Measurements from ENCODE around the gene ZNF100. TPM values are rescaled to one million over a fixed set of nuclear protein-coding genes. Genes with fewer than 3 reads are reported as not detected.

ZNF100 gene
- polyA plus RNA-seq (2012; ENCODE audit: insufficient read length, low read depth) = 1.4 TPM

DNA sequence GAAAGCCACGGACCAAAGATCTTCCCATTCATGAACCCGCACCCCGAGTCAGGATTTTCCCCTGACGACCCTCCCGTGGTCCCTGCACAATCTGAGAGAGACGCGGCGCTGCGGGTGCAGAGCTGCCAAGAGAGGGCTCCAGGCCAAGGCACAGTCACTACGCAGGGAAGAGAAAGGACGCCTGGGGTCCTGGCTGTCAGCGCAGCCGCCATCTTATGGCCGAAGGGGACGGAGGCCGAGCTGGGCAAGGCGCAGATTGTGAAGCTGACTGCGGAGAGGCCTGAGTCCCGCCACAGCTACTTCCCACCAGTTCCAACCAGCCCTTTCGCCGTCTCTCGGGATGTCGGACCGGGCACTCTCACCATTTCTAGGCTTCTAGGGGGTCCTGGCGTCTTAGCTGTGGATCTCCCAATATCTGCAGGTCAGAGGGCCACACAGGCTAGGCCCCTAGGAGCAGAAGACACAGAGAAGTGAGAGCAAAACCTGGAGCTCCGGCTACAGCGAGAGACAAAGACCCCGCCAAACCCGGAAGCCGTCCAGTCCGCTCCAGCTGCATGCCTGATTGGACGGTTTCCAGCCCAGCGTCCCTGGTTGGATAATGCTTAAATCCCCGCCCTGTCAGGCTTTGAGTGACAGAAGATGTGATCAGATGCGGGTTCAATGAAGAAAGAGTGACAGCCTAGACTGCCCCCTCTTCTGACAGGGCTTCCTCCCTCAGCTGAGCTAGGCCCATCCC lies at the start of gene ZNF100:
Gene ZNF100 (minus strand): TSS at position 515 of the 736 bp plus-strand sequence. CDS start 150 bp downstream, at position 365.
- TF ChIP-seq SIN3A (IDR thresholded peaks at IDR 0.05; ENCODE audit: borderline replicate concordance, insufficient read depth, low read length) (peak; percentile 58; the same call in 1 of the 2 replicates), POLR2AphosphoS5 (IDR thresholded peaks at IDR 0.05; ENCODE audit: low read depth, low read length) (peak; percentile 94), FOXP2 (optimal IDR thresholded peaks at IDR 0.05; ENCODE audit: borderline replicate concordance, extremely low read depth, extremely low read length, insufficient read depth) (no peak), TAF1 (IDR thresholded peaks at IDR 0.05; ENCODE audit: borderline replicate concordance, insufficient read depth, low read length) (peak; percentile 92)
- TF ChIP-seq, protein P1, sequence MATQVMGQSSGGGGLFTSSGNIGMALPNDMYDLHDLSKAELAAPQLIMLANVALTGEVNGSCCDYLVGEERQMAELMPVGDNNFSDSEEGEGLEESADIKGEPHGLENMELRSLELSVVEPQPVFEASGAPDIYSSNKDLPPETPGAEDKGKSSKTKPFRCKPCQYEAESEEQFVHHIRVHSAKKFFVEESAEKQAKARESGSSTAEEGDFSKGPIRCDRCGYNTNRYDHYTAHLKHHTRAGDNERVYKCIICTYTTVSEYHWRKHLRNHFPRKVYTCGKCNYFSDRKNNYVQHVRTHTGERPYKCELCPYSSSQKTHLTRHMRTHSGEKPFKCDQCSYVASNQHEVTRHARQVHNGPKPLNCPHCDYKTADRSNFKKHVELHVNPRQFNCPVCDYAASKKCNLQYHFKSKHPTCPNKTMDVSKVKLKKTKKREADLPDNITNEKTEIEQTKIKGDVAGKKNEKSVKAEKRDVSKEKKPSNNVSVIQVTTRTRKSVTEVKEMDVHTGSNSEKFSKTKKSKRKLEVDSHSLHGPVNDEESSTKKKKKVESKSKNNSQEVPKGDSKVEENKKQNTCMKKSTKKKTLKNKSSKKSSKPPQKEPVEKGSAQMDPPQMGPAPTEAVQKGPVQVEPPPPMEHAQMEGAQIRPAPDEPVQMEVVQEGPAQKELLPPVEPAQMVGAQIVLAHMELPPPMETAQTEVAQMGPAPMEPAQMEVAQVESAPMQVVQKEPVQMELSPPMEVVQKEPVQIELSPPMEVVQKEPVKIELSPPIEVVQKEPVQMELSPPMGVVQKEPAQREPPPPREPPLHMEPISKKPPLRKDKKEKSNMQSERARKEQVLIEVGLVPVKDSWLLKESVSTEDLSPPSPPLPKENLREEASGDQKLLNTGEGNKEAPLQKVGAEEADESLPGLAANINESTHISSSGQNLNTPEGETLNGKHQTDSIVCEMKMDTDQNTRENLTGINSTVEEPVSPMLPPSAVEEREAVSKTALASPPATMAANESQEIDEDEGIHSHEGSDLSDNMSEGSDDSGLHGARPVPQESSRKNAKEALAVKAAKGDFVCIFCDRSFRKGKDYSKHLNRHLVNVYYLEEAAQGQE (IDR thresholded peaks at IDR 0.05; ENCODE audit: insufficient read depth in 1 of 2, low read depth in 2 of 2, low read length in 2 of 2) = peak in 1 of 2 experiments; percentile 16; a peak in 1 of 4 replicates

DNA sequence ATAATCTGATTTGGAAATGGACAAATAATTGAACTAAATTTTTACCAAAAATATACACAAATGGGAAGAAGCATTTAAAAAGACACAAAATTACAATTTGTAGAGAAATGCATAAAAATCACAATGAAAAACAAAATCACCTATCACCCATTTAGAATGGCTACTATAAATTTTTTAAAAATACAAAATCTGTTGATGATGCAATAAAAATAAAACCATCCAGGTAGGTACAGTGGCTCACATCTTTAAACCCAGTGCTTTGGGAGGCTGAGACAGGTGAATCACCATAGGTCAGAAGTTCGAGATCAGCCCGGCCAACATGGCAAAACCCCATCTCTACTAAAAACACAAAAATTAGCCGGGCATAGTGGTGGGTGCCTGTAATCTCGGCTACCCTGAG lies 45.1 kb upstream of the ZNF100 start:
- TF ChIP-seq, protein P1 (IDR thresholded peaks at IDR 0.05; ENCODE audit: insufficient read depth in 1 of 2, low read depth in 2 of 2, low read length in 2 of 2) = no peak
- TF ChIP-seq SIN3A (IDR thresholded peaks at IDR 0.05; ENCODE audit: borderline replicate concordance, insufficient read depth, low read length) = no peak
- TF ChIP-seq FOXP2 (optimal IDR thresholded peaks at IDR 0.05; ENCODE audit: borderline replicate concordance, extremely low read depth, extremely low read length, insufficient read depth) = no peak
- no peak for TF ChIP-seq TAF1 (IDR thresholded peaks at IDR 0.05; ENCODE audit: borderline replicate concordance, insufficient read depth, low read length)
- no peak for TF ChIP-seq POLR2AphosphoS5 (IDR thresholded peaks at IDR 0.05; ENCODE audit: low read depth, low read length)

DNA sequence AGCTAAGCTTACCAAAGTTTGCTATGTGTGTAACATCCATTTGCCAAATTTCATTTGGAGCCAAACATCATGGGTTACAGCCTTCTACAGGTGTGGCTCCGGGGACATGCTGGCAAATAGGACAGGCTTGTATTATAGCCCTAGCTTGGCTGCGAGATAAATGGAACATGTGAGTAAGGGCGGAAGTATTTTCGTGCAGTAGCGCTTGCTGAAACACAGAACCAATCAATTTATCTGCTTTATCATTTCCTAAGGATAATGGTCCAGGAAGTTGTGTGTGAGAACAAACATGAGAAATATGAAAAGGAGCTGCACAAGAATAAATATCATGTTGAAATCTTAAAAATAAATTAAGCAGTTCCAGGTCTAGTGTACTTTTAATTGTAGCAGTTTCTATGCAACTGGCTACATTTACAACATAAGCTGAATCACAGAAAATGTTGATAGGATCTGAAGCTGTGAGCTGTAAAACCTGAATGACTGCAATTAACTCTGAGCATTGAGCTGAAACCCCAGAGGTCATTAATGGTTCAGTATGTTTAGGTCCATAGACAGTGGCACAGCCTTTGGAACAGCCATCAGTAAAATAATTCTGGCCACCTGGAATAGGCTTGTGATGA lies 22.2 kb upstream of the ZNF100 start:
- TF ChIP-seq FOXP2 (optimal IDR thresholded peaks at IDR 0.05; ENCODE audit: borderline replicate concordance, extremely low read depth, extremely low read length, insufficient read depth) (no peak), TAF1 (IDR thresholded peaks at IDR 0.05; ENCODE audit: borderline replicate concordance, insufficient read depth, low read length) (no peak), SIN3A (IDR thresholded peaks at IDR 0.05; ENCODE audit: borderline replicate concordance, insufficient read depth, low read length) (no peak), POLR2AphosphoS5 (IDR thresholded peaks at IDR 0.05; ENCODE audit: low read depth, low read length) (no peak)
- TF ChIP-seq, protein P1 (IDR thresholded peaks at IDR 0.05; ENCODE audit: insufficient read depth in 1 of 2, low read depth in 2 of 2, low read length in 2 of 2) = no peak

DNA sequence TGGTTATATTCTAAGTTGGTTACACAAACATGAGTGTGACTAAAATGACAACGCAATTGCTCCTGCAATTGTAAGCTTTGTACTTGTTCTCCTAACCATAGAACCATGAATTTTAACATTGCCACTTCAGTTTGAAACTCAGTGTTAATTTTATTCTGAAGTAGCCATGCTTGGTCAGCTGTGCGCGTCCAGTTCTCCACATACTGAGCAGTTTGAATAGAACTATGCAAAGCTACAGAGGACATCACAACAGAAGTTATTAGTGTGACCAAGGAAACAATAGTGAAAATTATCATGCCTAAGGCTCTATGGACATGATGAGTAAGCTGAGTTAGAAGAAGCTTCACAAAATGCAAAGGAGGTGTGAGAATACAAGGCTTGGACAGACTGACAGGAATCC lies 19.6 kb upstream of the ZNF100 start:
- TF ChIP-seq SIN3A (IDR thresholded peaks at IDR 0.05; ENCODE audit: borderline replicate concordance, insufficient read depth, low read length) = no peak
- no peak for TF ChIP-seq FOXP2 (optimal IDR thresholded peaks at IDR 0.05; ENCODE audit: borderline replicate concordance, extremely low read depth, extremely low read length, insufficient read depth)

DNA sequence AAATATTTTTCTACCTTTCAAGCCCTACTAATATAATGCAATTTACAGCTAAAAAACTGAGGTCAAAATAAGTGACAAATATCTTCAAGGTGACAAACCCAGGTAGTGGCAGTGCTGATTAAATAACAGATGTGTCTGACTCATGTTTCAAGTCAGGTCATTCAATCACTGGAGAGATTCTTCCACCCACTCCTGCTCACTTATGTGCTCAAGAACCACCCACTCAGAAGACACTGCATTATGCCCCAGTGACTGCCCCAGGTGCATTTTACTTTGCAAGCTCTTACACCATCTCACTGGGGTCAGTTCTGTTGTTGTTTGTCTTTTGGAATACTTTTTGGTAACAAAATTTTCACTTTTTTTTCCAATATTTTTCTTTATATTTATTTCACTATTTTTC lies 2.2 kb downstream of the ZNF100 start:
- TF ChIP-seq, protein P1 (IDR thresholded peaks at IDR 0.05; ENCODE audit: insufficient read depth in 1 of 2, low read depth in 2 of 2, low read length in 2 of 2) = no peak
- TF ChIP-seq FOXP2 (optimal IDR thresholded peaks at IDR 0.05; ENCODE audit: borderline replicate concordance, extremely low read depth, extremely low read length, insufficient read depth) (no peak), SIN3A (IDR thresholded peaks at IDR 0.05; ENCODE audit: borderline replicate concordance, insufficient read depth, low read length) (no peak), POLR2AphosphoS5 (IDR thresholded peaks at IDR 0.05; ENCODE audit: low read depth, low read length) (no peak), TAF1 (IDR thresholded peaks at IDR 0.05; ENCODE audit: borderline replicate concordance, insufficient read depth, low read length) (no peak)
